Diencephalon (tissue), 1 donor: ENCODE measurements around the gene KLHDC7A. TPM values are rescaled to one million over a fixed set of nuclear protein-coding genes. Genes with fewer than 3 reads are reported as not detected.

Experiments used
- small RNA-seq: library from RNA; depleted of rRNA; stranded (forward); fragments of <200 nt; gene quantifications from one replicate; pipeline ENCODE3, GENCODE V24; 2014
- total RNA-seq: library from RNA; depleted of rRNA; stranded (reverse); fragments of >200 nt; gene quantifications from one replicate; pipeline ENCODE4 v1.2.3, GENCODE V29; 2014

The KLHDC7A gene
- 0.23 TPM for total RNA-seq

GRCh38 chr1:18480315-18481189 lies at the start of gene KLHDC7A:
TSS of gene KLHDC7A (plus strand) at chr1:18480930. CDS start at chr1:18480982, 52 bp downstream.

Small RNA genes within 50 kb of the gene (small RNA-seq; reads per million reads assigned to genes)
- gene DYNLL1P3: not detected

Other genes starting within 250 kb of the KLHDC7A start
- 0.92 TPM for gene PAX7, start 149.9 kb downstream of the KLHDC7A start, total RNA-seq